HEK293 (cell line): Measurements from ENCODE around the gene RPUSD2.

Experiments used
- GLI2 ChIP-seq: fragments of 450-650 bp; formaldehyde crosslinking; IDR thresholded peaks from 2 replicates; pipeline ENCODE4; 2017; ENCODE audit warnings: missing biosample characterization, missing genetic modification characterization, low read depth, borderline replicate concordance
- MZF1 ChIP-seq: fragments of 450-650 bp; formaldehyde crosslinking; IDR thresholded peaks from 2 replicates; pipeline ENCODE4 v1.5.1; 2017; ENCODE audit warnings: missing biosample characterization, missing genetic modification characterization, borderline replicate concordance
- SP7 ChIP-seq: fragments of 450-650 bp; formaldehyde crosslinking; IDR thresholded peaks from 2 replicates; pipeline ENCODE4 v1.5.1; 2016; ENCODE audit warnings: missing biosample characterization, missing genetic modification characterization
- ZBTB10 ChIP-seq: fragments of 450-650 bp; formaldehyde crosslinking; IDR thresholded peaks from 2 replicates; pipeline ENCODE4 v1.5.1; 2016; ENCODE audit warnings: missing biosample characterization, missing genetic modification characterization
- ZBTB17 ChIP-seq: fragments of 450-650 bp; formaldehyde crosslinking; IDR thresholded peaks from 2 replicates; pipeline ENCODE4 v1.5.1; 2016; ENCODE audit warnings: missing biosample characterization, missing genetic modification characterization
- ZFP3 ChIP-seq: fragments of 450-650 bp; formaldehyde crosslinking; IDR thresholded peaks from 2 replicates; pipeline ENCODE4 v1.5.1; 2016; ENCODE audit warnings: low read depth, missing biosample characterization, missing genetic modification characterization
- ZNF112 ChIP-seq: fragments of 450-650 bp; formaldehyde crosslinking; IDR thresholded peaks from 2 replicates; pipeline ENCODE4 v1.5.0; 2017; ENCODE audit warnings: missing biosample characterization, missing genetic modification characterization
- ZNF184 ChIP-seq: fragments of 450-650 bp; IDR thresholded peaks from 2 replicates; pipeline ENCODE4 v1.5.1; 2018; ENCODE audit warnings: missing biosample characterization, mild to moderate bottlenecking, missing genetic modification characterization
- ZNF19 ChIP-seq: fragments of 450-650 bp; formaldehyde crosslinking; IDR thresholded peaks from 2 replicates; pipeline ENCODE4; 2016; ENCODE audit warnings: missing biosample characterization, missing genetic modification characterization, low read depth
- ZNF23 ChIP-seq: fragments of 450-650 bp; formaldehyde crosslinking; IDR thresholded peaks from 2 replicates; pipeline ENCODE4 v1.5.1; 2016; ENCODE audit warnings: missing biosample characterization, missing genetic modification characterization, borderline replicate concordance
- ZNF248 ChIP-seq: fragments of 450-650 bp; formaldehyde crosslinking; IDR thresholded peaks from 2 replicates; pipeline ENCODE4 v1.5.1; 2017; ENCODE audit warnings: missing biosample characterization, missing genetic modification characterization
- ZNF266 ChIP-seq: fragments of 450-650 bp; formaldehyde crosslinking; IDR thresholded peaks from 2 replicates; pipeline ENCODE4 v1.5.1; 2016; ENCODE audit warnings: missing biosample characterization, missing genetic modification characterization, low read depth
- ZNF366 ChIP-seq: fragments of 450-650 bp; formaldehyde crosslinking; conservative IDR thresholded peaks from 2 replicates; pipeline ENCODE4 v1.5.1; 2016; ENCODE audit warnings: missing biosample characterization, missing genetic modification characterization
- ZNF404 ChIP-seq: fragments of 450-650 bp; formaldehyde crosslinking; IDR thresholded peaks from 2 replicates; pipeline ENCODE4 v1.5.1; 2017; ENCODE audit warnings: missing biosample characterization, missing genetic modification characterization
- ZNF426 ChIP-seq: fragments of 450-650 bp; formaldehyde crosslinking; IDR thresholded peaks from 2 replicates; pipeline ENCODE4 v1.5.1; 2017; ENCODE audit warnings: missing biosample characterization, missing genetic modification characterization, mild to moderate bottlenecking, inconsistent platforms, moderate library complexity
- ZNF433 ChIP-seq: fragments of 450-650 bp; formaldehyde crosslinking; IDR thresholded peaks from 2 replicates; pipeline ENCODE4 v1.5.1; 2016; ENCODE audit warnings: missing biosample characterization, missing genetic modification characterization, low read depth
- ZNF501 ChIP-seq: fragments of 450-650 bp; formaldehyde crosslinking; IDR thresholded peaks from 2 replicates; pipeline ENCODE4 v1.5.1; 2016; ENCODE audit warnings: missing biosample characterization, missing genetic modification characterization
- ZNF555 ChIP-seq: fragments of 450-650 bp; formaldehyde crosslinking; conservative IDR thresholded peaks from 2 replicates; pipeline ENCODE4 v1.5.1; 2017; ENCODE audit warnings: missing biosample characterization, mild to moderate bottlenecking, missing genetic modification characterization, inconsistent platforms
- ZNF621 ChIP-seq: fragments of 450-650 bp; formaldehyde crosslinking; IDR thresholded peaks from 2 replicates; pipeline ENCODE4 v1.5.1; 2017; ENCODE audit warnings: missing biosample characterization, missing genetic modification characterization
- ZNF677 ChIP-seq: fragments of 450-650 bp; IDR thresholded peaks from 2 replicates; pipeline ENCODE4 v1.5.0; 2018; ENCODE audit warnings: missing biosample characterization, mild to moderate bottlenecking, missing genetic modification characterization, moderate library complexity
- ZNF776 ChIP-seq: fragments of 450-650 bp; formaldehyde crosslinking; IDR thresholded peaks from 2 replicates; pipeline ENCODE4 v1.5.0; 2017; ENCODE audit warnings: missing biosample characterization, missing genetic modification characterization, borderline replicate concordance
- ZNF837 ChIP-seq: fragments of 450-650 bp; formaldehyde crosslinking; IDR thresholded peaks from 2 replicates; pipeline ENCODE4 v1.5.1; 2016; ENCODE audit warnings: missing biosample characterization, missing genetic modification characterization
- TF ChIP-seq, protein P1 (sequence below): fragments of 450-650 bp; formaldehyde crosslinking; IDR thresholded peaks from 2 replicates; pipeline ENCODE4 v1.5.1; 2016; ENCODE audit warnings: missing biosample characterization, missing genetic modification characterization
- TF ChIP-seq, protein P2 (sequence below): fragments of 450-650 bp; formaldehyde crosslinking; IDR thresholded peaks from 2 replicates; pipeline ENCODE4 v1.5.1; 2016; ENCODE audit warnings: missing biosample characterization, missing genetic modification characterization, low read depth
- TF ChIP-seq, protein P3 (sequence below): fragments of 450-650 bp; formaldehyde crosslinking; IDR thresholded peaks from 2 replicates; pipeline ENCODE4 v1.5.1; 2016; ENCODE audit warnings: missing biosample characterization, missing genetic modification characterization, borderline replicate concordance
- TF ChIP-seq, protein P4 (sequence below): fragments of 450-650 bp; formaldehyde crosslinking; IDR thresholded peaks from 2 replicates; pipeline ENCODE4 v1.5.1; 2016; ENCODE audit warnings: missing biosample characterization, missing genetic modification characterization

Gene RPUSD2

GRCh38 chr15:40569129-40569953 is at the start of gene RPUSD2 (continued):
- TF ChIP-seq ZNF433 (no peak), ZNF19 (tag by site-specific recombination) (no peak), ZNF248 (tag by site-specific recombination) (no peak), ZNF677 (tag by site-specific recombination) (no peak), ZNF112 (tag by site-specific recombination) (no peak), ZBTB17 (tag by site-specific recombination) (peak; percentile 74), ZNF621 (tag by site-specific recombination) (no peak), ZNF23 (tag by site-specific recombination) (no peak), ZNF837 (tag by site-specific recombination) (no peak), GLI2 (tag by site-specific recombination) (no peak), ZNF555 (tag by site-specific recombination) (no peak), ZFP3 (tag by site-specific recombination) (no peak), ZNF184 (tag by site-specific recombination) (no peak), ZNF426 (tag by site-specific recombination) (no peak), ZNF776 (tag by site-specific recombination) (no peak), ZBTB10 (tag by site-specific recombination) (peak; percentile 38; the same call in 1 of the 2 replicates), ZNF366 (no peak), SP7 (tag by site-specific recombination) (peak; percentile 64), MZF1 (no peak), ZNF404 (tag by site-specific recombination) (no peak), ZNF501 (tag by site-specific recombination) (peak; percentile 82), ZNF266 (tag by site-specific recombination) (no peak)
- TF ChIP-seq, protein P1, sequence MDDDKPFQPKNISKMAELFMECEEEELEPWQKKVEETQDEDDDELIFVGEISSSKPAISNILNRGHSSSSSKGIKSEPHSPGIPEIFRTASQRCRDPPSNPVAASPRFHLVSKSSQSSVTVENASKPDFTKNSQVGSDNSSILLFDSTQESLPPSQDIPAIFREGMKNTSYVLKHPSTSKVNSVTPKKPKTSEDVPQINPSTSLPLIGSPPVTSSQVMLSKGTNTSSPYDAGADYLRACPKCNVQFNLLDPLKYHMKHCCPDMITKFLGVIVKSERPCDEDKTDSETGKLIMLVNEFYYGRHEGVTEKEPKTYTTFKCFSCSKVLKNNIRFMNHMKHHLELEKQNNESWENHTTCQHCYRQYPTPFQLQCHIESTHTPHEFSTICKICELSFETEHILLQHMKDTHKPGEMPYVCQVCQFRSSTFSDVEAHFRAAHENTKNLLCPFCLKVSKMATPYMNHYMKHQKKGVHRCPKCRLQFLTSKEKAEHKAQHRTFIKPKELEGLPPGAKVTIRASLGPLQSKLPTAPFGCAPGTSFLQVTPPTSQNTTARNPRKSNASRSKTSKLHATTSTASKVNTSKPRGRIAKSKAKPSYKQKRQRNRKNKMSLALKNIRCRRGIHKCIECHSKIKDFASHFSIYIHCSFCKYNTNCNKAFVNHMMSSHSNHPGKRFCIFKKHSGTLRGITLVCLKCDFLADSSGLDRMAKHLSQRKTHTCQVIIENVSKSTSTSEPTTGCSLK (tag by site-specific recombination) = no peak
- TF ChIP-seq, protein P2, sequence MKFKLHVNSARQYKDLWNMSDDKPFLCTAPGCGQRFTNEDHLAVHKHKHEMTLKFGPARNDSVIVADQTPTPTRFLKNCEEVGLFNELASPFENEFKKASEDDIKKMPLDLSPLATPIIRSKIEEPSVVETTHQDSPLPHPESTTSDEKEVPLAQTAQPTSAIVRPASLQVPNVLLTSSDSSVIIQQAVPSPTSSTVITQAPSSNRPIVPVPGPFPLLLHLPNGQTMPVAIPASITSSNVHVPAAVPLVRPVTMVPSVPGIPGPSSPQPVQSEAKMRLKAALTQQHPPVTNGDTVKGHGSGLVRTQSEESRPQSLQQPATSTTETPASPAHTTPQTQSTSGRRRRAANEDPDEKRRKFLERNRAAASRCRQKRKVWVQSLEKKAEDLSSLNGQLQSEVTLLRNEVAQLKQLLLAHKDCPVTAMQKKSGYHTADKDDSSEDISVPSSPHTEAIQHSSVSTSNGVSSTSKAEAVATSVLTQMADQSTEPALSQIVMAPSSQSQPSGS (tag by site-specific recombination) = no peak
- TF ChIP-seq, protein P3, sequence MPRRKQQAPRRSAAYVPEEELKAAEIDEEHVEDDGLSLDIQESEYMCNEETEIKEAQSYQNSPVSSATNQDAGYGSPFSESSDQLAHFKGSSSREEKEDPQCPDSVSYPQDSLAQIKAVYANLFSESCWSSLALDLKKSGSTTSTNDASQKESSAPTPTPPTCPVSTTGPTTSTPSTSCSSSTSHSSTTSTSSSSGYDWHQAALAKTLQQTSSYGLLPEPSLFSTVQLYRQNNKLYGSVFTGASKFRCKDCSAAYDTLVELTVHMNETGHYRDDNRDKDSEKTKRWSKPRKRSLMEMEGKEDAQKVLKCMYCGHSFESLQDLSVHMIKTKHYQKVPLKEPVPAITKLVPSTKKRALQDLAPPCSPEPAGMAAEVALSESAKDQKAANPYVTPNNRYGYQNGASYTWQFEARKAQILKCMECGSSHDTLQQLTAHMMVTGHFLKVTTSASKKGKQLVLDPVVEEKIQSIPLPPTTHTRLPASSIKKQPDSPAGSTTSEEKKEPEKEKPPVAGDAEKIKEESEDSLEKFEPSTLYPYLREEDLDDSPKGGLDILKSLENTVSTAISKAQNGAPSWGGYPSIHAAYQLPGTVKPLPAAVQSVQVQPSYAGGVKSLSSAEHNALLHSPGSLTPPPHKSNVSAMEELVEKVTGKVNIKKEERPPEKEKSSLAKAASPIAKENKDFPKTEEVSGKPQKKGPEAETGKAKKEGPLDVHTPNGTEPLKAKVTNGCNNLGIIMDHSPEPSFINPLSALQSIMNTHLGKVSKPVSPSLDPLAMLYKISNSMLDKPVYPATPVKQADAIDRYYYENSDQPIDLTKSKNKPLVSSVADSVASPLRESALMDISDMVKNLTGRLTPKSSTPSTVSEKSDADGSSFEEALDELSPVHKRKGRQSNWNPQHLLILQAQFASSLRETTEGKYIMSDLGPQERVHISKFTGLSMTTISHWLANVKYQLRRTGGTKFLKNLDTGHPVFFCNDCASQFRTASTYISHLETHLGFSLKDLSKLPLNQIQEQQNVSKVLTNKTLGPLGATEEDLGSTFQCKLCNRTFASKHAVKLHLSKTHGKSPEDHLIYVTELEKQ (tag by site-specific recombination) = no peak
- TF ChIP-seq, protein P4, sequence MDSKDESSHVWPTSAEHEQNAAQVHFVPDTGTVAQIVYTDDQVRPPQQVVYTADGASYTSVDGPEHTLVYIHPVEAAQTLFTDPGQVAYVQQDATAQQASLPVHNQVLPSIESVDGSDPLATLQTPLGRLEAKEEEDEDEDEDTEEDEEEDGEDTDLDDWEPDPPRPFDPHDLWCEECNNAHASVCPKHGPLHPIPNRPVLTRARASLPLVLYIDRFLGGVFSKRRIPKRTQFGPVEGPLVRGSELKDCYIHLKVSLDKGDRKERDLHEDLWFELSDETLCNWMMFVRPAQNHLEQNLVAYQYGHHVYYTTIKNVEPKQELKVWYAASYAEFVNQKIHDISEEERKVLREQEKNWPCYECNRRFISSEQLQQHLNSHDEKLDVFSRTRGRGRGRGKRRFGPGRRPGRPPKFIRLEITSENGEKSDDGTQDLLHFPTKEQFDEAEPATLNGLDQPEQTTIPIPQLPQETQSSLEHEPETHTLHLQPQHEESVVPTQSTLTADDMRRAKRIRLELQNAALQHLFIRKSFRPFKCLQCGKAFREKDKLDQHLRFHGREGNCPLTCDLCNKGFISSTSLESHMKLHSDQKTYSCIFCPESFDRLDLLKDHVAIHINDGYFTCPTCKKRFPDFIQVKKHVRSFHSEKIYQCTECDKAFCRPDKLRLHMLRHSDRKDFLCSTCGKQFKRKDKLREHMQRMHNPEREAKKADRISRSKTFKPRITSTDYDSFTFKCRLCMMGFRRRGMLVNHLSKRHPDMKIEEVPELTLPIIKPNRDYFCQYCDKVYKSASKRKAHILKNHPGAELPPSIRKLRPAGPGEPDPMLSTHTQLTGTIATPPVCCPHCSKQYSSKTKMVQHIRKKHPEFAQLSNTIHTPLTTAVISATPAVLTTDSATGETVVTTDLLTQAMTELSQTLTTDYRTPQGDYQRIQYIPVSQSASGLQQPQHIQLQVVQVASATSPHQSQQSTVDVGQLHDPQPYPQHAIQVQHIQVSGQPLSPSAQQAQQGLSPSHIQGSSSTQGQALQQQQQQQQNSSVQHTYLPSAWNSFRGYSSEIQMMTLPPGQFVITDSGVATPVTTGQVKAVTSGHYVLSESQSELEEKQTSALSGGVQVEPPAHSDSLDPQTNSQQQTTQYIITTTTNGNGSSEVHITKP (tag by site-specific recombination) = peak; percentile 55; the same call in 1 of the 2 replicates
